ENCODE results near the gene KDM7A. TPM values are rescaled to one million over a fixed set of nuclear protein-coding genes. Genes with fewer than 3 reads are reported as not detected.
"Not testable (repeated sequence)": the region's sequence is repeated elsewhere in the genome, so short reads cannot be mapped to it uniquely, and the experiment has no call there.

The KDM7A gene
- total RNA-seq, 2 donors from 2014 or later, result 9.6 to 26.5 TPM

DNA sequence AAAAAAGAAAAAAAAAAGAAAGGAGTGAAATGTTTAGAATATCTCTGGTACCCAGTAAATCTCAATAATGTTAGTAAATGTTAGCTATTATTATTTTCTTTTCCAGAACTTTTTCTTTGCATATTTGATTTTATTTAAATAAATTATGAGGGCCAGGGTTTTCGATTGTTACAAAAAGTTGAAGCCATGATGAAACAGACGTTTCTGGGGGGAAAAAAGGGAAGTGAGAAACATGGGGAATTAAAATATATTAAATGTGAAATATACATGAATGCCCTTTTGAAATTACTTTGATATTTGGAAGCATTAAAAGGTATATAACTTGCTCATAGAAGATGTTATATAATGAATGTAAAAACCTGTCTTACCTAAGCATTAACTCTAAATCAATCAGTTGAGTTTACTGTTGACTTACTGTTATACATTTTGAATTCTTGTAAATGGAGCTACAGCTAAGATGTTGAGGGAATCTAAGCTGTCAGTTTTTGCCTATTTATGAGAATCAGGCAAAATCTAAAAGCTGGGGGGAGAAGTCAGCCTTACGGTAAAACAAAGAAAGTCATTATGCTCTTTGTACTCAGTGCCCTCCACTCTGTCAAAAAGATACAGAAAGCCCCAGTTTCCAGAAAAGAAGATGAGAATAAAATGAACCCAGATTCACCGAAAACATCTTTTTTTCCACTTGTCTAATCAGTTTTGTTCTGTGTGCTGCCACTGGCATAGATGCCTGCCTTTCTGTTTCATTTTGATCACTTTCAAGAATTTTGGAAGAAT is 30.0 kb upstream of the KDM7A start:
- H3K9me3 ChIP-seq, result no peaks in the 10 kb centered on the region
- H3K27me3 ChIP-seq (replicated peaks; ENCODE audit: insufficient read depth), result no peaks in the 10 kb centered on the region
- WGBS, result 90% methylated on average over 4 of the region's 4 CpGs
- H3K4me1 ChIP-seq (replicated peaks), result no peaks in the 10 kb centered on the region
- no peak for DNase-seq (ENCODE audit: low spot score)
- no peak for TF ChIP-seq POLR2A (IDR thresholded peaks at IDR 0.05)
- no peak for TF ChIP-seq POLR2AphosphoS5 (IDR thresholded peaks at IDR 0.05)
- TF ChIP-seq, protein P1, sequence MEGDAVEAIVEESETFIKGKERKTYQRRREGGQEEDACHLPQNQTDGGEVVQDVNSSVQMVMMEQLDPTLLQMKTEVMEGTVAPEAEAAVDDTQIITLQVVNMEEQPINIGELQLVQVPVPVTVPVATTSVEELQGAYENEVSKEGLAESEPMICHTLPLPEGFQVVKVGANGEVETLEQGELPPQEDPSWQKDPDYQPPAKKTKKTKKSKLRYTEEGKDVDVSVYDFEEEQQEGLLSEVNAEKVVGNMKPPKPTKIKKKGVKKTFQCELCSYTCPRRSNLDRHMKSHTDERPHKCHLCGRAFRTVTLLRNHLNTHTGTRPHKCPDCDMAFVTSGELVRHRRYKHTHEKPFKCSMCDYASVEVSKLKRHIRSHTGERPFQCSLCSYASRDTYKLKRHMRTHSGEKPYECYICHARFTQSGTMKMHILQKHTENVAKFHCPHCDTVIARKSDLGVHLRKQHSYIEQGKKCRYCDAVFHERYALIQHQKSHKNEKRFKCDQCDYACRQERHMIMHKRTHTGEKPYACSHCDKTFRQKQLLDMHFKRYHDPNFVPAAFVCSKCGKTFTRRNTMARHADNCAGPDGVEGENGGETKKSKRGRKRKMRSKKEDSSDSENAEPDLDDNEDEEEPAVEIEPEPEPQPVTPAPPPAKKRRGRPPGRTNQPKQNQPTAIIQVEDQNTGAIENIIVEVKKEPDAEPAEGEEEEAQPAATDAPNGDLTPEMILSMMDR (IDR thresholded peaks at IDR 0.05), result no peak
- H3K27ac ChIP-seq, result no peak overlapping the region
- intact Hi-C loops (cut with DNase I), result no loop called here
- H3K4me3 ChIP-seq, result no peak overlapping the region
- no peaks in the 10 kb centered on the region for H3K36me3 ChIP-seq

GRCh38 chr7:140205600-140205999 is 28.8 kb upstream of the KDM7A start:
- DNase-seq (ENCODE audit: low spot score), result no peak
- Histone ChIP-seq H3K4me1 (replicated peaks) (no peaks in the 10 kb centered on the region), H3K9me3 (no peaks in the 10 kb centered on the region), H3K27ac (no peak overlapping the region), H3K27me3 (replicated peaks; ENCODE audit: insufficient read depth) (no peaks in the 10 kb centered on the region), H3K4me3 (no peak overlapping the region), H3K36me3 (no peaks in the 10 kb centered on the region)
- intact Hi-C loops (cut with DNase I), result no loop called here
- TF ChIP-seq POLR2A (IDR thresholded peaks at IDR 0.05) (no peak), POLR2AphosphoS5 (IDR thresholded peaks at IDR 0.05) (no peak)
- TF ChIP-seq, protein P1 (IDR thresholded peaks at IDR 0.05), result no peak
- WGBS, result 72% methylated on average over 4 of the region's 4 CpGs

- H3K9me3 ChIP-seq, result no peaks in the 10 kb centered on the region
- H3K27me3 ChIP-seq (replicated peaks; ENCODE audit: insufficient read depth), result no peaks in the 10 kb centered on the region
- intact Hi-C loops (cut with DNase I), result no loop called here
- H3K4me3 ChIP-seq, result no peak overlapping the region
- no peak for DNase-seq (ENCODE audit: low spot score)
- no peaks in the 10 kb centered on the region for H3K4me1 ChIP-seq (replicated peaks)
- H3K36me3 ChIP-seq, result no peaks in the 10 kb centered on the region
- no peak overlapping the region for H3K27ac ChIP-seq
- TF ChIP-seq, protein P1 (IDR thresholded peaks at IDR 0.05), result no peak
- no peak for TF ChIP-seq POLR2A (IDR thresholded peaks at IDR 0.05)
- no peak for TF ChIP-seq POLR2AphosphoS5 (IDR thresholded peaks at IDR 0.05)
Observed at GRCh38 chr7:140203556-140203955, 26.8 kb upstream of the KDM7A start.

- H3K4me3 ChIP-seq; H3K9me3 ChIP-seq; H3K27ac ChIP-seq; H3K27me3 ChIP-seq (replicated peaks; ENCODE audit: insufficient read depth); intact Hi-C loops (cut with DNase I); DNase-seq (ENCODE audit: low spot score); H3K36me3 ChIP-seq; H3K4me1 ChIP-seq (replicated peaks): not testable (repeated sequence)
- 96% methylated on average over 6 of the region's 6 CpGs for WGBS
Observed at GRCh38 chr7:140202942-140203341, 26.2 kb upstream of the KDM7A start.

DNA sequence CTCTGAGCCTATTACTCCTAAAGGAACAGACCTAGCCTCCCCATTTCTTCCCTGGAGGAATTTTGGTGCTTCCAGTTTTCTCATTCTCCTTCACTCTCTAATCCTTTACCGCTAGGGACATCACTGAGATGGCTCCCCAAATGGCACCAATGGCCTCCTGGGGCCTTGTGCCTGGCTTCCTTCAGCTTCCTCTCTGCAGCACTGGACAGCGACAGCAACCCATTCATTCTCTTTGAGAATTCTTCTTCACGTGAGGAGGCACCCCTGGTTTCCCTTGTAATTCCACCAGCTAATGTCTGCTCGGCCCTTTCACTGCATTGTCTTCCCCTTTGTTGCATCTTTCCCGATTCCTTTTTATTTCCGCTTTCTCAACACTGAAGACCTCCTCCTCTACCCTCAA is 24.6 kb upstream of the KDM7A start:
- whole genome bisulfite sequencing, result 85% methylated on average over 6 of the region's 6 CpGs
- no peak overlapping the region for H3K27ac ChIP-seq
- H3K27me3 ChIP-seq (replicated peaks; ENCODE audit: insufficient read depth), result no peaks in the 10 kb centered on the region
- DNase-seq (ENCODE audit: low spot score), result no peak
- intact Hi-C loops (cut with DNase I), result no loop called here
- H3K4me1 ChIP-seq (replicated peaks), result no peaks in the 10 kb centered on the region
- no peaks in the 10 kb centered on the region for H3K36me3 ChIP-seq
- H3K9me3 ChIP-seq, result no peaks in the 10 kb centered on the region
- H3K4me3 ChIP-seq, result no peak overlapping the region
- no peak for TF ChIP-seq POLR2AphosphoS5 (IDR thresholded peaks at IDR 0.05)
- TF ChIP-seq, protein P1 (IDR thresholded peaks at IDR 0.05), result no peak
- no peak for TF ChIP-seq POLR2A (IDR thresholded peaks at IDR 0.05)

Data from prostate gland (tissue), 2 donors.